ENCODE results near the gene SYNE4.

Gene SYNE4

GRCh38 chr19:35978271-35978670 is 30.3 kb downstream of the SYNE4 start:
- Histone ChIP-seq H3K36me3 (ENCODE audit: control insufficient read depth in 2 of 2, insufficient read depth in 1 of 2, low read length in 2 of 2) (no peaks in the 10 kb centered on the region), H3K9me3 (ENCODE audit: control insufficient read depth, insufficient read depth, low read depth, low read length) (no peaks in the 10 kb centered on the region), H3K27ac (ENCODE audit: extremely low read depth, low read depth, low read length) (no peak overlapping the region), H3K4me3 (ENCODE audit: low read depth, low read length) (no peak overlapping the region), H3K4me1 (ENCODE audit: control insufficient read depth, insufficient read depth, low read length) (no peaks in the 10 kb centered on the region)
- ChIA-PET POLR2A (no interaction called here), CTCF (interaction anchor here (0.6 to 1.0 kb wide), 5 partner anchors 9 to 1654 kb away, joined by 3 to 4 read pairs (median 4); no protein-coding TSS in a partner anchor)
- TF ChIP-seq ZFP69B (tag by site-specific recombination; IDR thresholded peaks at IDR 0.05): no peak
- no peak for TF ChIP-seq ZNF18 (tag by site-specific recombination; IDR thresholded peaks at IDR 0.05)
- TF ChIP-seq KLF10 (tag by site-specific recombination; IDR thresholded peaks at IDR 0.05): no peak

- Histone ChIP-seq H3K27ac (ENCODE audit: extremely low read depth, low read depth, low read length) (no peak overlapping the region), H3K9me3 (ENCODE audit: control insufficient read depth, insufficient read depth, low read depth, low read length) (no peaks in the 10 kb centered on the region), H3K4me1 (ENCODE audit: control insufficient read depth, insufficient read depth, low read length) (no peaks in the 10 kb centered on the region), H3K4me3 (ENCODE audit: low read depth, low read length) (no peak overlapping the region), H3K36me3 (ENCODE audit: control insufficient read depth in 2 of 2, insufficient read depth in 1 of 2, low read length in 2 of 2) (no peaks in the 10 kb centered on the region)
- ChIA-PET POLR2A (no interaction called here), CTCF (interaction anchor here (0.6 to 1.0 kb wide), 7 partner anchors 9 to 1655 kb away, joined by 3 to 9 read pairs (median 4); no protein-coding TSS in a partner anchor)
- TF ChIP-seq ZNF133 (tag by site-specific recombination; IDR thresholded peaks at IDR 0.05) (no peak), ZNF311 (tag by site-specific recombination; IDR thresholded peaks at IDR 0.05; ENCODE audit: borderline replicate concordance) (0 out of 2 replicates have a peak, but pooled peaks have one; percentile 68), ATF2 (tag by site-specific recombination; IDR thresholded peaks at IDR 0.05; ENCODE audit: low read depth) (no peak), ZBTB44 (tag by site-specific recombination; IDR thresholded peaks at IDR 0.05) (no peak), PATZ1 (tag by site-specific recombination; IDR thresholded peaks at IDR 0.05) (0 out of 2 replicates have a peak, but pooled peaks have one; percentile 38), ZBTB1 (tag by site-specific recombination; IDR thresholded peaks at IDR 0.05) (no peak), ZFP69B (tag by site-specific recombination; IDR thresholded peaks at IDR 0.05) (peak; percentile 90), ZNF433 (tag by site-specific recombination; IDR thresholded peaks at IDR 0.05; ENCODE audit: low read depth) (no peak), ZNF121 (tag by site-specific recombination; IDR thresholded peaks at IDR 0.05) (0 out of 2 replicates have a peak, but pooled peaks have one; percentile 8), PRDM2 (tag by site-specific recombination; IDR thresholded peaks at IDR 0.05; ENCODE audit: borderline replicate concordance) (0 out of 2 replicates have a peak, but pooled peaks have one; percentile 59), ZNF18 (tag by site-specific recombination; IDR thresholded peaks at IDR 0.05) (no peak), ZNF138 (tag by site-specific recombination; IDR thresholded peaks at IDR 0.05; ENCODE audit: borderline replicate concordance) (no peak), ZNF169 (tag by site-specific recombination; IDR thresholded peaks at IDR 0.05) (peak; percentile 24; the same call in 1 of the 2 replicates), ZSCAN16 (tag by site-specific recombination; IDR thresholded peaks at IDR 0.05) (no peak), FEZF1 (tag by site-specific recombination; IDR thresholded peaks at IDR 0.05) (peak; percentile 32; the same call in 1 of the 2 replicates), TRIM28 (IDR thresholded peaks at IDR 0.05; ENCODE audit: borderline replicate concordance, low read length) (no peak), PRDM1 (tag by site-specific recombination; IDR thresholded peaks at IDR 0.05) (peak; percentile 55; the same call in 1 of the 2 replicates)
Observed at GRCh38 chr19:35977446-35978222, 31.0 kb downstream of the SYNE4 start.

Data from HEK293 (cell line).